ENCODE measurements around the gene PRDM8. TPM values are rescaled to one million over a fixed set of nuclear protein-coding genes. Genes with fewer than 3 reads are reported as not detected.

Gene PRDM8
- total and polyA plus RNA-seq, 2 of the 8 experiments (the other 6 are each of a cell fraction or from before 2014, with no cell fraction given), result not detected

DNA sequence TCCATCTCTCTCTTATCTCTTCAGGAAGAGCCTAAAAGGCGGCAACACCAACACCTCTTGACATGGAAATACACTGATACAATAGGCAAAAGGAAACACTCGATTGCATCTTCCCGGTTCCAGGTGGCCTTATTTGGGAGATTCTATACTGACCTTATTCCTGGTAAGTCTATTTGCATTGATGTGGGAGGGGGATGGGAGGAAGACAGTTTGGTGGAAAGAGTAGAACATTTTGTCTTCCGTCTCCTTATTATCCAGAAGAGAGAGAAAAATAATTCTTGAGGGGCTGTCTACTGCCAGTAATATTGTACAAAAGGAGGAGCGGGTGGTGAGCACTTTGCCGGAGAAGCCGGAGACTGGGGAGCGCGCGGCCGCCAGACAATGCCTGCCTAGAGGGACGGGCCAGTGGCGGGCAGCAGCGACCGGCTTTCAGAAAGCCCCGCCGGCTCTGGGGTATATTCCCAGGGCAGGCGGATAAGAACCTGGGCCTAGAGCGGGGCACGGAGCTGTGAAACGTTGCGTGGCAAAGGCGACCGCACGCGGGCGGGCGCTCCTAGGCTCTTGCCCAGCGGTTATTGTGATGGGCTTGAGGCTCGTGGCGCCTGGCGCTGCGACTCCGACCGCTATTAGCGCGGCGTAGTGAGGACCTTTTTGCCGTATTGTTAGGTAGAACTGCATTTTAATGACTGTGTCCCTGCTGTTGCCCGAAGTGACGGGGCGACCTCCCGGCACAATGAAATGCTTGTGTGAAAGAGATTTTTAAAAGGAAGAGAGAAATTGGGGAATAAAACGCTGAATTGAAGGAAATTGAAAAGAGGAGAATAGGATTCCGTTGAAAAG, 518 bp downstream of the PRDM8 start (continued):
- TF ChIP-seq RNF2 (IDR thresholded peaks at IDR 0.05; ENCODE audit: borderline replicate concordance, low read depth, low read length, missing control alignments, poor library complexity, severe bottlenecking) (peak; percentile 88), RBBP5 (IDR thresholded peaks at IDR 0.05; ENCODE audit: borderline replicate concordance, low read depth, low read length) (no peak), GTF2F1 (IDR thresholded peaks at IDR 0.05; ENCODE audit: borderline replicate concordance, low read depth, low read length) (no peak), NRF1 (IDR thresholded peaks at IDR 0.05; ENCODE audit: low read depth, low read length) (no peak), SUZ12 (IDR thresholded peaks at IDR 0.05; ENCODE audit: low read length) (peak; percentile 94), HDAC6 (IDR thresholded peaks at IDR 0.05; ENCODE audit: low read depth, low read length) (no peak), ZNF274 (IDR thresholded peaks at IDR 0.05; ENCODE audit: borderline replicate concordance, extremely low read depth, low read length) (no peak), SIRT6 (IDR thresholded peaks at IDR 0.05; ENCODE audit: low read length) (no peak)

All from H1 (cell line).